MCF 10A (cell line): ENCODE results near the gene LGALS12. TPM values are rescaled to one million over a fixed set of nuclear protein-coding genes. Genes with fewer than 3 reads are reported as not detected.

Experiments used
- BruUV-seq: library from RNA; stranded (reverse); fragments of 400-500 nt; replicated peaks from 2 replicates; lab custom pipeline; 2021; lab: Mats Ljungman, UMichigan
- CTCF ChIA-PET: fragments of 300-600 bp; sonication (Branson Sonifier 250); formaldehyde crosslinking; extraction: SDS; loops from one replicate; lab custom pipeline; 2021; ENCODE audit warnings: antibody characterized with exemption, inconsistent platforms; lab: Yijun Ruan, JAX
- POLR2A ChIA-PET: fragments of 300-600, 350-650 bp; sonication (Branson Sonifier 250); formaldehyde crosslinking; extraction: SDS; loops from one replicate; lab custom pipeline; 2020; ENCODE audit warnings: antibody characterized with exemption, inconsistent platforms; lab: Yijun Ruan, JAX
- DNase-seq: peaks from one replicate; pipeline ENCODE4 v3.0.0-alpha.2; 2018; ENCODE audit not compliant: unreplicated experiment
- H3K27ac Mint-ChIP-seq: one replicate; pipeline ENCODE4 v1.8.0; 2022; ENCODE audit warnings: mild to moderate bottlenecking, low read depth, mixed read lengths; ENCODE audit not compliant: unreplicated experiment
- H3K27me3 Mint-ChIP-seq: one replicate; pipeline ENCODE4 v1.8.0; 2022; ENCODE audit warnings: mixed read lengths; ENCODE audit not compliant: insufficient read depth, unreplicated experiment
- H3K36me3 Mint-ChIP-seq: one replicate; pipeline ENCODE4 v1.8.0; 2022; ENCODE audit warnings: mild to moderate bottlenecking, moderate library complexity, mixed read lengths; ENCODE audit not compliant: insufficient read depth, unreplicated experiment
- H3K4me1 Mint-ChIP-seq: one replicate; pipeline ENCODE4 v1.8.0; 2022; ENCODE audit warnings: mixed read lengths; ENCODE audit not compliant: insufficient read depth, unreplicated experiment
- H3K4me3 Mint-ChIP-seq: one replicate; pipeline ENCODE4 v1.8.0; 2022; ENCODE audit warnings: mild to moderate bottlenecking, moderate library complexity, mixed read lengths; ENCODE audit not compliant: unreplicated experiment
- H3K9me3 Mint-ChIP-seq: one replicate; pipeline ENCODE4 v1.8.0; 2022; ENCODE audit warnings: mixed read lengths; ENCODE audit not compliant: unreplicated experiment
- intact Hi-C: fragments of 100-400 bp; cut with micrococcal nuclease; formaldehyde crosslinking; loops from 2 replicates; pipeline ENCODE4 v1.14.1; 2022
- total RNA-seq: library from RNA; stranded (reverse); gene quantifications from 2 replicates; pipeline ENCODE4 v1.2.3, GENCODE V29; 2022
- TF ChIP-seq, protein P1 (sequence below): fragments of 200-600 bp; IDR thresholded peaks from one replicate; pipeline ENCODE4 v1.8.0; 2022; ENCODE audit warnings: antibody characterized with exemption, mild to moderate bottlenecking; ENCODE audit not compliant: unreplicated experiment

The LGALS12 gene
- total RNA-seq, 1 experiment from 2014 or later, result not detected

DNA sequence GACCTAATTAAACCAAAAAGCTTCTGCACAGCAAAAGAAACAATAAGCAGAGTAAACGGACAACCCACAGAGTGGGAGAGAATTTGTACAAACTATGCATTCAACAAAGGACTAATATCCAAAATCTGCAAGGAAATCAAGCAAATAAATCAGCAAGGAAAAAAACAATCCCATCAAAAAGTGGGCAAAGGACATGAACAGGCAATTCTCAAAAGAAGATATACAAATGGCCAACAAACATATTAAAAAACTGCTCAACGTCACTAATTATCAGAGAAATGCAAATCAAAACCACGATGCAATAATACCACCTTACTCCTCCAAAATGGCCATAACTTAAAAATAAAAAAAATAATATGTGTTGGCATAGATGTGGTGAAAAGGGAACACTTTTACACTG is 20.1 kb upstream of the LGALS12 start:
- intact Hi-C loops, result no loop called here
- H3K9me3 Mint-ChIP-seq, result no peaks in the 10 kb centered on the region
- TF ChIP-seq, protein P1, sequence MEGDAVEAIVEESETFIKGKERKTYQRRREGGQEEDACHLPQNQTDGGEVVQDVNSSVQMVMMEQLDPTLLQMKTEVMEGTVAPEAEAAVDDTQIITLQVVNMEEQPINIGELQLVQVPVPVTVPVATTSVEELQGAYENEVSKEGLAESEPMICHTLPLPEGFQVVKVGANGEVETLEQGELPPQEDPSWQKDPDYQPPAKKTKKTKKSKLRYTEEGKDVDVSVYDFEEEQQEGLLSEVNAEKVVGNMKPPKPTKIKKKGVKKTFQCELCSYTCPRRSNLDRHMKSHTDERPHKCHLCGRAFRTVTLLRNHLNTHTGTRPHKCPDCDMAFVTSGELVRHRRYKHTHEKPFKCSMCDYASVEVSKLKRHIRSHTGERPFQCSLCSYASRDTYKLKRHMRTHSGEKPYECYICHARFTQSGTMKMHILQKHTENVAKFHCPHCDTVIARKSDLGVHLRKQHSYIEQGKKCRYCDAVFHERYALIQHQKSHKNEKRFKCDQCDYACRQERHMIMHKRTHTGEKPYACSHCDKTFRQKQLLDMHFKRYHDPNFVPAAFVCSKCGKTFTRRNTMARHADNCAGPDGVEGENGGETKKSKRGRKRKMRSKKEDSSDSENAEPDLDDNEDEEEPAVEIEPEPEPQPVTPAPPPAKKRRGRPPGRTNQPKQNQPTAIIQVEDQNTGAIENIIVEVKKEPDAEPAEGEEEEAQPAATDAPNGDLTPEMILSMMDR, result no peak
- CTCF ChIA-PET, result no interaction called here
- POLR2A ChIA-PET, result no interaction called here
- peaks cover 6% of the 10 kb centered on the region for H3K36me3 Mint-ChIP-seq
- no peaks in the 10 kb centered on the region for H3K4me1 Mint-ChIP-seq
- H3K4me3 Mint-ChIP-seq, result no peak overlapping the region
- H3K27me3 Mint-ChIP-seq, result no peaks in the 10 kb centered on the region
- no peak overlapping the region for H3K27ac Mint-ChIP-seq
- BruUV-seq, result no TSS peak
- no peak for DNase-seq

DNA sequence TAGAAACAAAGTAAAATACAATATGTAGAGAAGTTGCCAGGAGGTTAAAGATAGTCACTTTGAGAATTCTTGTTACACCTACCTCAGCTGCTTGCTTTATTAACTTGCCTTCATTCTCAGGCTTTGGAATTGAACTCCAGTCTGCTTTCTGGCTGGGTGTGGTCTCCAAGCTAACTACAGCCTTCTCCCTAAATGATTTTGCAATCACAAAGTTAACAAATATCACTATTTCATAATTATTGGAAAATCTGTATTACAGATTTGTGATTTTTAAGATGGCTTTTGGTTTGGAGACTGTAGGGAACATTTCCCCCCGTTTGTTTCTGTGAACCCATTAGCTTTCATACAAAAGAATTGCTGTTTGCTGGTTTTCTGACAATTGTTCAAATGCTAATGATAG is 17.1 kb upstream of the LGALS12 start:
- no peaks in the 10 kb centered on the region for H3K4me1 Mint-ChIP-seq
- no peak overlapping the region for H3K27ac Mint-ChIP-seq
- TF ChIP-seq, protein P1, result no peak
- no peak for DNase-seq
- no TSS peak for BruUV-seq
- ChIA-PET CTCF (interaction anchor here (0.7 to 4.3 kb wide), 3 partner anchors 10 to 582 kb away, joined by 3 to 28 read pairs (median 4); no protein-coding TSS in a partner anchor), POLR2A (interaction anchor here (0.7 to 1.3 kb wide), 3 partner anchors 48 to 151 kb away, joined by 3 to 4 read pairs (median 3); partner anchors contain the start of gene PLAAT4)
- intact Hi-C loops, result no loop called here
- H3K27me3 Mint-ChIP-seq, result peaks cover 11% of the 10 kb centered on the region
- H3K36me3 Mint-ChIP-seq, result no peaks in the 10 kb centered on the region
- no peak overlapping the region for H3K4me3 Mint-ChIP-seq
- no peaks in the 10 kb centered on the region for H3K9me3 Mint-ChIP-seq

DNA sequence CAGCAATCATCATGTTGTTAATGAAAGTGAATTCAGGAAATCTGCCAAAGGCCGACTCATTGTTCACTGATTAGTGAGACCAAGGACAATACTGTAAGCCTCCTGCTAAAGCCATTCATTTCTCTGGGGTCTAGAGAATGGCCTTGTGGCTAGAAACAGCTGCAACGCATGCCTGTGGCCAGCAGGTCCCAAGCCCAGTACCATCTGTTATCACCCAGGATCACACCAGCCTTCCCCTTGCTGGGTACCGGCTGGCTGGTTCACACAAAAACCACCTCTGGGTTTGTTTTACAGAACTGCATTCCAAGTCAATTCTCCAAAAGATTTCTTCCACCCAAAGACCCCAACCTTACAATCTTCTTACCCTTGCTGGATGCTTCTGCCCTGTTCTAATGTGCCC is 16.0 kb upstream of the LGALS12 start:
- peaks cover 11% of the 10 kb centered on the region for H3K27me3 Mint-ChIP-seq
- TF ChIP-seq, protein P1, result no peak
- no peak overlapping the region for H3K27ac Mint-ChIP-seq
- no peaks in the 10 kb centered on the region for H3K36me3 Mint-ChIP-seq
- CTCF ChIA-PET, result interaction anchor here (0.6 to 4.3 kb wide), 6 partner anchors 11 to 583 kb away, joined by 3 to 28 read pairs (median 3); no protein-coding TSS in a partner anchor
- POLR2A ChIA-PET, result interaction anchor here (1.3 kb wide), 1 partner anchor 144 kb away, joined by 4 read pairs; no protein-coding TSS in a partner anchor
- H3K4me3 Mint-ChIP-seq, result no peak overlapping the region
- no peak for DNase-seq
- no TSS peak for BruUV-seq
- no peaks in the 10 kb centered on the region for H3K4me1 Mint-ChIP-seq
- no peaks in the 10 kb centered on the region for H3K9me3 Mint-ChIP-seq
- intact Hi-C loops, result no loop called here

DNA sequence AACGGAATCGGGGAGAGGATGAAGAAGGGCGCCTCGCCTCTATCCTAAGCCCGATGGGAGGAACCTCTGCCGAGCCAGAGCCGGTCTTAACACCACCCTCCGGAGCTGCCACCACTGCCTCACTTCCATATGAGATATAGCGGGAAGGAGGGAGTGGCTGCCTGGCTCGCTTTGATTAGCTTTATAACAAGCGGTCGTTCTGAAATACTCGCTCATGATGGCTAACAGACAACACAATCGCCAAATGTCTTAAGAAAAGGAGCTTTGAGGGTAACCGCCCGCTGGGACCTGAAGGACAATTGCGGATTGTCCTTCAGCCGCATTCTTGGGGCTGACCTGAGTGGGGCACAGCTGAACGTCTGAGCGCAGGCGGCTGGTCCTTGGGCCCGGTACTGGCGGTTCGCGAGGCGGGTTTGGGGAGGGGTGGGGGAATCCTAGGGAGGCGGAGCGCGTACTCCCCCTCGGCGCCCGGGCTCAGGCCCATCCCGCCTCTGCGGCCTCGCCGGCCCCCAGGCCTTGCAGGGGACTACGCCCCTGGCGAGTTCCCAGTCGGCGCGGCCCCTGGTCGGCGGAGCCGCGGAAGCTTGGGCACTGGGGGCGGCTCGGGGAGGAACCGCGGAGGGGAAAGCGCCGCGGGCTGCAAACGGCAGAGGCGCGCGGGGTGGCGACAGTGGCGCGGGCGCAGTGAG is 15.2 kb upstream of the LGALS12 start, which contains the start of gene PLAAT5:
Gene PLAAT5 (minus strand): TSS at position 617 of the 689 bp plus-strand sequence. CDS start 133 bp downstream, at position 484.
- H3K36me3 Mint-ChIP-seq, result no peaks in the 10 kb centered on the region
- TF ChIP-seq, protein P1, result no peak
- intact Hi-C loops, result no loop called here
- CTCF ChIA-PET, result interaction anchor here (1.1 to 4.3 kb wide), 3 partner anchors 8 to 29 kb away, joined by 3 to 28 read pairs (median 3); no protein-coding TSS in a partner anchor
- peaks cover 11% of the 10 kb centered on the region for H3K27me3 Mint-ChIP-seq
- DNase-seq, result no peak
- H3K4me1 Mint-ChIP-seq, result no peaks in the 10 kb centered on the region
- POLR2A ChIA-PET, result no interaction called here
- H3K9me3 Mint-ChIP-seq, result no peaks in the 10 kb centered on the region
- BruUV-seq, result no TSS peak
- no peak within 1 kb of the TSS for H3K4me3 Mint-ChIP-seq
- no peak within 1 kb of the TSS for H3K27ac Mint-ChIP-seq
